Dendritic cell treated with granulocyte-macrophage colony-stimulating factor and Interleukin-4, amounts not matched to agents 40 ng/mL and 50 ng/mL, for 4 days (primary cell): ENCODE data around the gene GPR61.

Experiments
- H3K27ac Mint-ChIP-seq: one replicate; pipeline ENCODE4 v1.8.0; 2022; ENCODE audit warnings: mild to moderate bottlenecking, mixed read lengths
- H3K27me3 Mint-ChIP-seq: one replicate; pipeline ENCODE4 v1.8.0; 2022; ENCODE audit warnings: mild to moderate bottlenecking, mixed read lengths
- H3K36me3 Mint-ChIP-seq: one replicate; pipeline ENCODE4 v1.8.0; 2022; ENCODE audit warnings: low read depth, mixed read lengths
- H3K4me1 Mint-ChIP-seq: one replicate; pipeline ENCODE4 v1.8.0; 2022; ENCODE audit warnings: low read depth, mixed read lengths
- H3K4me3 Mint-ChIP-seq: one replicate; pipeline ENCODE4 v1.8.0; 2022; ENCODE audit warnings: mild to moderate bottlenecking, moderate library complexity, mixed read lengths
- H3K9me3 Mint-ChIP-seq: one replicate; pipeline ENCODE4 v1.8.0; 2022; ENCODE audit warnings: mixed read lengths
- intact Hi-C: fragments of 100-400 bp; cut with micrococcal nuclease; formaldehyde crosslinking; loops from one replicate; pipeline ENCODE4 v1.15.0; 2022

Gene GPR61

DNA sequence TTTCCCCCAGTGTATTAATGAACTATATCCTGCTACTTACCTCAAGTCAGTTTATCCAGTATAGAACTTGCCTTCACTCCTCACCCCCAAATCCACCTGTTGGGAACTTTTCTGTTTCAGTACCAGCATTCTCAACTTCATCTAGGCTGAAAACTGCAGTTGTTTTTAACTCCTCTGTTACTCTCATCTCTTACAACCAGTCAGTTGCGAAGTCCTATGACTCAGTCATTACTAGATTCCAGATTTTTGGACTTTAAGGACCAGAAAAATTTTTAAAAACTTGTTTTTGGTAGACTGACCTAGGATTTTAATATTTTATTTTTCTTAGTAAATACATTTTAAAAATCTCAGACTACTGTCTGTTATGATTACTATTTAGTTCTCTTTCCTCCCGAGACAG lies 16.9 kb downstream of the GPR61 start:
- Mint-ChIP-seq H3K27me3 (no peaks in the 10 kb centered on the region), H3K36me3 (peaks cover 8% of the 10 kb centered on the region), H3K4me1 (peaks cover 77% of the 10 kb centered on the region), H3K27ac (peak overlapping the region; percentile 79), H3K4me3 (peak overlapping the region; percentile 70), H3K9me3 (no peaks in the 10 kb centered on the region)
- intact Hi-C loops: no loop called here

DNA sequence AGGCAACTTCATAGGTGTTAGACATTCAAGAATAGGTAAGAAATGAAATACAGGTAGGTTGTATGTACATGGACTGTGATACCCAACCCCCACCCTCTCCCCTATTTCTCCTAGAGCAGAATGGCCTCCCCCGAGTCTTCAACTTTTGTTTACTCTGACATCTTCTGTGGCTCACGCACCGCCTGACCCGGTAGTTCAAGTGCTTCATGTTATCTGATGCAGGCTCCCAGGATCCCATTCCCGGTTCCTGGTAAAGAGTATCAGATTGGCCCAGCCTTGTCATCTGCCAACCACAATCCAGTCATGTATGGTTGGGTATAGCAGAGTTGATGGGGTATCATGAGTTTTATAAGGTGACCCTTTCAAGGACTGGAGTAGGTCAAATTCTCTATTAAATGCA lies 17.8 kb downstream of the GPR61 start:
- peaks cover 8% of the 10 kb centered on the region for H3K36me3 Mint-ChIP-seq
- H3K9me3 Mint-ChIP-seq: no peaks in the 10 kb centered on the region
- no peaks in the 10 kb centered on the region for H3K27me3 Mint-ChIP-seq
- H3K4me3 Mint-ChIP-seq: no peak overlapping the region
- peaks cover 83% of the 10 kb centered on the region for H3K4me1 Mint-ChIP-seq
- peak overlapping the region; percentile 55 for H3K27ac Mint-ChIP-seq
- intact Hi-C loops: no loop called here

DNA sequence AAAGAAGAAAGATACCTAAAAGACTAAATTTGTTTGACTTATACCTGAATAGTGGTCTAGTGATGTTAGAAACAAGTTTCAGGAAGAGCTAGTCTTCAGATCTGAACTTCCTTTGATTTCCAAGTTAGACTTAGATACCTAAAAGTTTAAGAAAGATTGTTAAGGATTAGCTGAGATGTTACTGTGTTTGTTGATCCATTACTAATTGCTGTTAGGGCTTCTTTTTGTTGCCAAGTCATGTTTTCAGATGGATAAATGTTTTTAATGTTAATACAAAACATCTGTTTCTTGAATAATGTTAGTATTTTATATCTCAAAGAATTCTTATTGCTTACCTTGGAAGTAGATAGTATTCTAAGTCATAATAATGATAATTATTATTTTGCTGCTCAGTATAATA lies 20.3 kb downstream of the GPR61 start:
- no peak overlapping the region for H3K4me3 Mint-ChIP-seq
- no peak overlapping the region for H3K27ac Mint-ChIP-seq
- peaks cover 85% of the 10 kb centered on the region for H3K4me1 Mint-ChIP-seq
- intact Hi-C loops: no loop called here
- peaks cover 10% of the 10 kb centered on the region for H3K36me3 Mint-ChIP-seq
- no peaks in the 10 kb centered on the region for H3K27me3 Mint-ChIP-seq
- no peaks in the 10 kb centered on the region for H3K9me3 Mint-ChIP-seq

- H3K27ac Mint-ChIP-seq: no peak overlapping the region
- no peaks in the 10 kb centered on the region for H3K9me3 Mint-ChIP-seq
- peaks cover 60% of the 10 kb centered on the region for H3K4me1 Mint-ChIP-seq
- H3K27me3 Mint-ChIP-seq: no peaks in the 10 kb centered on the region
- peaks cover 7% of the 10 kb centered on the region for H3K36me3 Mint-ChIP-seq
- no peak overlapping the region for H3K4me3 Mint-ChIP-seq
- intact Hi-C loops: no loop called here
These were observed 24.7 kb downstream of the GPR61 start for GRCh38 chr1:109564194-109564878.

DNA sequence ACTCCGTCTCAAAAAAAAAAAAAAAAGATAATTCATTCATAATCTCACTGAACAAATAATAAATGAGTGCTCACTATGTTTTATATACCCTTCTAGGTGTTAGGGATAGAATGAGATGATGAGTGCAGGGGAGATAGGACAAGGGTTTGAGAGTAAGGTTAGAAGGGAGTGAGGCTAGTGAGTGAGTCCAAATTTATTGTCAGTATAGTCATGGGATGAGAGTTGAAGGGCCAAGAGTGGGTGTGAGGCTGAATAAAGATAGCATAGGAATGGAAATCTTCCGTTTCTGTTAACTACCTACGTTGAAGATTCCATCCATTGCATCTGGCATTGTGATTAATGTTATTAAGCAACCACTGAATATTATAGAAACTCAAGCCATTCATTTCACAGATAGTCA lies 25.6 kb downstream of the GPR61 start:
- Mint-ChIP-seq H3K9me3 (no peaks in the 10 kb centered on the region), H3K27ac (no peak overlapping the region), H3K27me3 (no peaks in the 10 kb centered on the region), H3K36me3 (peaks cover 7% of the 10 kb centered on the region), H3K4me1 (peaks cover 52% of the 10 kb centered on the region), H3K4me3 (no peak overlapping the region)
- intact Hi-C loops: no loop called here

DNA sequence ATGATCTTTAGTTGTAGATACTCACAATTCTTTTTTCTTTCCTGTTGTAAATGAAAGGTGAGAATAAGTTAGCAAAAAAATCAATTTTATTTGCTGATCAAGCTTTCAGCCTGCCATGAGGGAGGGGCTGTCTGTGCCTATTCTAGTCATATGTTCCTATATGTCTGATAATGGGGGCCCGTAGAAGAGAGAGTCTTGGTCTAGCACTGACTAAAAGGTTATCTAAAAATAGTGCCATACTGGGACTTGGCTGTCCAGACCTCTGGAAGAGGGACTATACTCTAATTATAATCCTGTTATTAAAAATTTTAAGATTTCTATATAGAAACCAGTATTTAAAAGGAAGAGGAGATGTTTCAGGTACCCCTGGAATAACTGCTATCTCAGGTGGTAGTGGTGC lies 27.3 kb downstream of the GPR61 start:
- peaks cover 7% of the 10 kb centered on the region for H3K36me3 Mint-ChIP-seq
- peaks cover 37% of the 10 kb centered on the region for H3K4me1 Mint-ChIP-seq
- no peaks in the 10 kb centered on the region for H3K9me3 Mint-ChIP-seq
- intact Hi-C loops: no loop called here
- H3K27me3 Mint-ChIP-seq: no peaks in the 10 kb centered on the region
- H3K4me3 Mint-ChIP-seq: no peak overlapping the region
- H3K27ac Mint-ChIP-seq: no peak overlapping the region

DNA sequence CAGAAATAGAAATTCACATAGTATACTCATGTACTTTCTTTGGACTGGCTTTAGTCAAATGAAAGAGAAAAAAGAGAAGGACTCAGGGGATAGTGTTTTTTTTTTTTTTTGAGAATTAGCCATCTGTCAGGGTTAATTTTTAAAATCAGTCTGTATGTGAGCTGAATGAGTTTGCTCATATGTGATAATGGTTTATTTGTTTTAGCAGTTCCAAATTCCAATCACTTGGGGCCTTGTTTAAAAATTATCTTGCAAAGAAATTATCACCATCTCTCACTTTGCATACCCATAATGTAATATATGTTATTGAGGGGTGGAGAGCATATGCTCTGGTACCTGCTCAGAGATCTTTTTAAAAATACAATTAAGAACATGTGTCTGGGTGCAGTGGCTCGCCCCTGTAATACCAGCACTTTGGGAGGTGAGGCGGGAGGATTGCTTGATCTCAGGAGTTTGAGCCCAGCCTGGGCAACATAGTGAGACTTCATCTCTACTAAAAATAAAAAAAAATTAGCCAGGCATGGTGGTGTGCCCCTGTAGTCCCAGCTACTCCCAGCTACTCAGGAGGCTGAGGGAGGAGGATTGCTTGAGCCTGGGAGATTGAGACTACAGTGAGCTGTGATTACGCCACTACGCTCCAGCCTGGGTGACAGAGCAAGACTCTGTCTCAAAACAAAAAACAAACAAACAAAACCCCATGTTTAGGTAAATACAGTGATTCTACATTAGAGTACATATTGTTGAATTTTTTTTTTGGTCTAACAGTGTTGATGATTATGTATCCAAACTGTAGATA lies 28.4 kb downstream of the GPR61 start:
- intact Hi-C loops: no loop called here
- H3K36me3 Mint-ChIP-seq: peaks cover 7% of the 10 kb centered on the region
- H3K4me3 Mint-ChIP-seq: peak overlapping the region; percentile 33
- H3K4me1 Mint-ChIP-seq: peaks cover 39% of the 10 kb centered on the region
- no peaks in the 10 kb centered on the region for H3K9me3 Mint-ChIP-seq
- no peaks in the 10 kb centered on the region for H3K27me3 Mint-ChIP-seq
- no peak overlapping the region for H3K27ac Mint-ChIP-seq

- intact Hi-C loops: no loop called here
- Mint-ChIP-seq H3K27ac (no peak overlapping the region), H3K9me3 (no peaks in the 10 kb centered on the region), H3K4me3 (no peak overlapping the region), H3K36me3 (peaks cover 7% of the 10 kb centered on the region), H3K27me3 (no peaks in the 10 kb centered on the region), H3K4me1 (peaks cover 32% of the 10 kb centered on the region)
These were observed 29.7 kb downstream of the GPR61 start for GRCh38 chr1:109569323-109569722.

DNA sequence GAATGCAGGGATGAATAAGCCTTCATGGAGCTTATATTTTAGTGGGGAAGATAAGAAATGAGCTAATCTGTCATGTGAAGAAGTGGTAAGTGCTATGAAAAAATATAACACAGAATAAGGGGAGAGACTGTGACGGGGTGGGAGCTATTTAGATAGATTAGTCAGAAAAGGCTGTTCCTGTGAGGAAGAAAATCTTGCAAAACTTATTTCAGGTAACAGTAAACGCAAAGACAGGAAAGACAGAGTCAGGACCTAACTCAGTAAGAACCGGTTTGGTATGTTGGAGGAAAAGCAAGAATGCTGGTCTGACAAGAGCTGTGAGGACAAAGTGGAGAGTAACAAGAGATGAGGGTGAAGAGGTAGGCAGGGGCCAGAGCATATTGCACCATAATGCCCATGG lies 30.7 kb downstream of the GPR61 start:
- H3K27ac Mint-ChIP-seq: no peak overlapping the region
- H3K27me3 Mint-ChIP-seq: no peaks in the 10 kb centered on the region
- peaks cover 11% of the 10 kb centered on the region for H3K36me3 Mint-ChIP-seq
- peaks cover 33% of the 10 kb centered on the region for H3K4me1 Mint-ChIP-seq
- intact Hi-C loops: no loop called here
- H3K9me3 Mint-ChIP-seq: no peaks in the 10 kb centered on the region
- no peak overlapping the region for H3K4me3 Mint-ChIP-seq

DNA sequence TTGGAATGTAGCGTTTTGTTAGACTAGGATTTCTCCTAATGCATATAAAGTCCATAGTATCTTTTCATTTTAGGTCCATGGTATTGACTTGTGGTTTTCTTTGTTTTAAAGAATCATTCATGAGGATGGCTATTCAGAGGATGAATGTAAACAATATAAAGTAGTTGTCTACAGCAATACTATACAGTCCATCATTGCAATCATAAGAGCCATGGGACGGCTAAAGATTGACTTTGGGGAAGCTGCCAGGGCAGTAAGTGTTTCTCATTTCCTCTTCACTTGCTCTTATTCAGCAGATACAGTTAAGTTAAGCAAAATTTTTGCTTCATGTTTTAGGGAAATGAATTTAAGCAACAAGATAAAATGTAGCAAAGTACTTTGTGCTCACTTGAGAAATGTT lies 34.1 kb downstream of the GPR61 start:
- peak overlapping the region; percentile 72 for H3K27ac Mint-ChIP-seq
- intact Hi-C loops: no loop called here
- H3K36me3 Mint-ChIP-seq: peaks cover 43% of the 10 kb centered on the region

GRCh38 chr1:109578947-109579443 lies 39.3 kb downstream of the GPR61 start:
- intact Hi-C loops: no loop called here
- H3K27ac Mint-ChIP-seq: peak overlapping the region; percentile 39

More for the DNA sequence above, 34.1 kb downstream of the GPR61 start:
- H3K27me3 Mint-ChIP-seq: no peaks in the 10 kb centered on the region
- no peak overlapping the region for H3K4me3 Mint-ChIP-seq
- H3K9me3 Mint-ChIP-seq: no peaks in the 10 kb centered on the region
- H3K4me1 Mint-ChIP-seq: peaks cover 39% of the 10 kb centered on the region

GRCh38 chr1:109579491-109579890 lies 39.8 kb downstream of the GPR61 start:
- Mint-ChIP-seq H3K36me3 (peaks cover 98% of the 10 kb centered on the region), H3K27me3 (no peaks in the 10 kb centered on the region), H3K9me3 (no peaks in the 10 kb centered on the region), H3K27ac (no peak overlapping the region), H3K4me1 (peaks cover 27% of the 10 kb centered on the region), H3K4me3 (no peak overlapping the region)
- intact Hi-C loops: no loop called here

More at GRCh38 chr1:109578947-109579443, 39.3 kb downstream of the GPR61 start:
- H3K4me3 Mint-ChIP-seq: no peak overlapping the region
- H3K9me3 Mint-ChIP-seq: no peaks in the 10 kb centered on the region
- H3K27me3 Mint-ChIP-seq: no peaks in the 10 kb centered on the region
- peaks cover 27% of the 10 kb centered on the region for H3K4me1 Mint-ChIP-seq
- H3K36me3 Mint-ChIP-seq: peaks cover 93% of the 10 kb centered on the region

DNA sequence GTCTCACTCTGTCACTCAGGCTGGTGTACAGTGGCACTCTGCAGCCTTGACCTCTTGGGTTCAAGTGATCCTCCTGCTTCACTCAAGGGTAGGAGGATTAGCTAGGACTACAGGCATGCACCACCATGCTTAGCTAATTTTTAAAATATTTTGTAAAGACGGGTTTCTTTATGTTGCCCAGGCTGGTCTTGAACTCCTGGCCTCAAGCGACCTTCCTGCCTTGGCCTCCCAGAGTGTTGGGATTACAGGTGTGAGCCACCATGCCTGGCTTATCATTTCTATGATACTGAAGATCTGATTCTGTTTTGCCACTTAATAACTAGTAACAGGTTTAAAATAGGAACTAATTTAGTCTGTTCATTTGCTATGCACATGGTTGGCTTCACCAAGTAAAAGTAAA lies 42.3 kb downstream of the GPR61 start:
- intact Hi-C loops: no loop called here
- H3K4me3 Mint-ChIP-seq: no peak overlapping the region
- no peaks in the 10 kb centered on the region for H3K9me3 Mint-ChIP-seq
- H3K27me3 Mint-ChIP-seq: no peaks in the 10 kb centered on the region
- no peak overlapping the region for H3K27ac Mint-ChIP-seq
- H3K4me1 Mint-ChIP-seq: peaks cover 5% of the 10 kb centered on the region
- peaks cover 95% of the 10 kb centered on the region for H3K36me3 Mint-ChIP-seq

DNA sequence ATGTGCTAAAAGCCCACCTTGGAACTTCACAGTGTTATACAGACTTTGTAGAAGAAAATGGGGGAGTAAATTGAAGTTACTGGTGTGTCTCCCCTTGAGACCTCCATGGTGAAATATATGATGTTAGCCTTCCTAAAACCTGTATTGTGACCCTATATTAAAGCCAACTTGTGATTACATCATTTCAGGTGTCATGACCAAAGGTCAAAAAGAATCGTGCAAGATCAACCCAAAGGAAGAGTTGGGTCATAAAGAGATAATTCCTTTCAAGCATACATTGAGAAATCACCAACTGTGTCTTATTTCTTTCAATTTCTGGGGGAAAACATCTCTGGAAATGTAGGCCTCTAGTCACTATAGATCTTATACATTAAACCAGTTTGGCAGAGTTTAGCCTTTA lies 45.1 kb downstream of the GPR61 start:
- Mint-ChIP-seq H3K27me3 (no peaks in the 10 kb centered on the region), H3K36me3 (peaks cover 95% of the 10 kb centered on the region), H3K4me1 (peaks cover 6% of the 10 kb centered on the region), H3K4me3 (no peak overlapping the region), H3K27ac (no peak overlapping the region), H3K9me3 (no peaks in the 10 kb centered on the region)
- intact Hi-C loops: loop anchor here (5.0 kb wide), 1 partner anchor 37 kb away; the partner anchor contains the start of gene GNAI3
